ENCODE results near the gene XPO4. TPM values are rescaled to one million over a fixed set of nuclear protein-coding genes. Genes with fewer than 3 reads are reported as not detected.
"Not testable (repeated sequence)": the region's sequence is repeated elsewhere in the genome, so short reads cannot be mapped to it uniquely, and the experiment has no call there.

The XPO4 gene
- total and polyA plus RNA-seq, 7 experiments from 2014 or later: 6.1 to 26.5 (median 21.0) TPM

DNA sequence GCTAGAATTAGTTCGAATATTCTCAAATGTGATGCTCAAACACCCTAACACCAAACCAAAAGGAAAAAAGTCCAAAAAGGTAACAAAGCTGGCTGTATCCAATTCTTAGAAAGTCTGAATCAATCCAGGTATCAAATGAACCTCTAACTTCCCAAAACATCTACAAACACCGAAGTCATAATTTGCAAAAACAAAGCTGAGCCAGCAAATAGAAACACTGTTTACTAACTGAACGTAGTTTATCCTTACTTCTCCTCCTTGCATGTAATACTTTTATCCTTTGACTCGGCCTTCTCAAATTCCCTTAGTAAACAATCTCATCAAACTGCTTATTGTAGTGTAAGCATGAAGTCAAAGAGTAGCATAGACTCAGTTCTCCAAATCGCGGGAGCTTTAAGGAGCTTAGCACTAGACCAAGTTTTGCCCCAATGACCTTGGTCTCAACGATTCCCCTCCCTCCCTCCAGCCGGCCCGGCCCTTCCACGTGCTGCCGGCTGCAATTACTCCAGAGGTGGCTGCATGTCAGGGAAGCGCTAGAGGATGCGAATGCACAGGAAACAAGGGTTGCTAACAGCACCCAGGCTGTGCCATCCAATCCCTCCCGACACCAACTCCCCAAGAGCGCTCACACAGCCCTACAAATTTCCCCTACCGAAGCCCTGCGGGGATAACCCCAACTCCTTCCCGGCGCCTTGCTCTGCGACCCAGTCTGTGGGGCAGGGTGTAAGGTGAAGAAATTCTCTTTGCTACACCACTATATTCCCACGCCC, 693 bp downstream of the XPO4 start:
- Histone ChIP-seq H3K9me3 (ENCODE audit: control insufficient read depth in 2 of 3, low read length in 3 of 3) (no peaks in the 10 kb centered on the region), H3K4me3 (ENCODE audit: low read length) (peak overlapping the region; percentile 98), H3K27ac (ENCODE audit: low read depth, low read length) (peak overlapping the region; percentile 83), H3K36me3 (ENCODE audit: control insufficient read depth in 2 of 3, insufficient read depth in 3 of 3, low read length in 3 of 3) (peaks cover 0 to 5% (median 0%) of the 10 kb centered on the region in 3 experiments), H3K4me1 (ENCODE audit: control insufficient read depth in 2 of 2, insufficient read depth in 2 of 2, low read length in 2 of 2) (peaks cover 10 to 21% of the 10 kb centered on the region in 2 donors), H3K27me3 (ENCODE audit: control insufficient read depth in 2 of 2, insufficient read depth in 2 of 2, low read length in 2 of 2) (no peaks in the 10 kb centered on the region)
- H3K27me3 Mint-ChIP-seq: no peaks in the 10 kb centered on the region
- POLR2A ChIA-PET: interaction anchor here (0.5 to 1.7 kb wide), 9 partner anchors 10 to 1269 kb away, joined by 3 to 16 read pairs (median 3); partner anchors contain the start of genes EEF1AKMT1 and MICU2
- DNase-seq: peak in 2 of 9 donors; percentile 40 to 43
- H3K4me3 Mint-ChIP-seq: peak overlapping the region; percentile 88 to 98 (median 94)
- peaks cover 0 to 7% (median 5%) of the 10 kb centered on the region in 5 donors for H3K36me3 Mint-ChIP-seq
- H3K27ac Mint-ChIP-seq: peak overlapping the region; percentile 88 to 97 (median 92)
- intact Hi-C loops (cut with micrococcal nuclease): loop anchor here (1.0 to 5.0 kb wide), 10 partner anchors 73 to 943 kb away; partner anchors contain the start of genes EEF1AKMT1 (in 2 of the 2), IFT88 (in 2 of the 2), MICU2 (in 1 of the 2) and MRPL57 (in 1 of the 2)
- ATAC-seq: peak; percentile 52
- peaks cover 17 to 48% (median 37%) of the 10 kb centered on the region in 7 donors for H3K4me1 Mint-ChIP-seq
- CTCF ChIA-PET: interaction anchor here (1.0 to 1.4 kb wide), 2 partner anchors 12 to 942 kb away, joined by 3 to 4 read pairs; no protein-coding TSS in a partner anchor
- H3K9me3 Mint-ChIP-seq: no peaks in the 10 kb centered on the region

DNA sequence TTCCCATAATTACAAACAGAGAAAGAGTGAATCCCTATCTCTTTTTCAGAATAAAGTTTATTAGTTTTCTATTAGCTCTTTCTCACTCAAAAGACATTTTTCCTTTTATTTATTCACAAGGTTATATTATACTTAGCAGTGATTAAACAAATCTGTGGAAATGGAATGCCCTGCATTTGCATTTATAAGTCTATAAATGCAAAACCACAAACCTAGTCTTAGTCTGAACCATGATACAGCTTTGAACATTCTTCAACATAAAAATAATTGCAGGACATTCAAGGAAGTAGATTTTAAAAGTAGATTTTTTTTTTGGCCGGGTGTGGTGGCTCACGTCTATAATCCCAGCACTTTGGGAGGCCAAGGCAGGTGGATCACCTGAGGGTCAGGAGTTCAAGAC, 8.3 kb downstream of the XPO4 start:
- DNase-seq (no peak), ATAC-seq (no peak)
- no peak overlapping the region for H3K4me3 Mint-ChIP-seq
- no peaks in the 10 kb centered on the region for H3K27me3 Mint-ChIP-seq
- CTCF ChIA-PET: no interaction called here
- H3K27me3 ChIP-seq (ENCODE audit: control insufficient read depth in 2 of 2, insufficient read depth in 2 of 2, low read length in 2 of 2): no peaks in the 10 kb centered on the region
- no peak overlapping the region for H3K27ac Mint-ChIP-seq
- peaks cover 0 to 15% (median 5%) of the 10 kb centered on the region in 5 donors for H3K36me3 Mint-ChIP-seq
- peaks cover 0 to 14% of the 10 kb centered on the region in 2 donors for H3K4me1 ChIP-seq (ENCODE audit: control insufficient read depth in 2 of 2, insufficient read depth in 2 of 2, low read length in 2 of 2)
- POLR2A ChIA-PET: interaction anchor here (0.7 kb wide), 1 partner anchor 690 kb away, joined by 4 read pairs; no protein-coding TSS in a partner anchor
- no peaks in the 10 kb centered on the region for H3K9me3 Mint-ChIP-seq
- intact Hi-C loops (cut with micrococcal nuclease): no loop called here
- no peak overlapping the region for H3K4me3 ChIP-seq (ENCODE audit: low read length)
- no peaks in the 10 kb centered on the region for H3K9me3 ChIP-seq (ENCODE audit: control insufficient read depth in 2 of 3, low read length in 3 of 3)
- H3K4me1 Mint-ChIP-seq: peaks cover 27 to 71% (median 60%) of the 10 kb centered on the region in 7 donors
- H3K27ac ChIP-seq (ENCODE audit: low read depth, low read length): no peak overlapping the region
- H3K36me3 ChIP-seq (ENCODE audit: control insufficient read depth in 2 of 3, insufficient read depth in 3 of 3, low read length in 3 of 3): peaks cover 0 to under 1% (median 0%) of the 10 kb centered on the region in 3 experiments

DNA sequence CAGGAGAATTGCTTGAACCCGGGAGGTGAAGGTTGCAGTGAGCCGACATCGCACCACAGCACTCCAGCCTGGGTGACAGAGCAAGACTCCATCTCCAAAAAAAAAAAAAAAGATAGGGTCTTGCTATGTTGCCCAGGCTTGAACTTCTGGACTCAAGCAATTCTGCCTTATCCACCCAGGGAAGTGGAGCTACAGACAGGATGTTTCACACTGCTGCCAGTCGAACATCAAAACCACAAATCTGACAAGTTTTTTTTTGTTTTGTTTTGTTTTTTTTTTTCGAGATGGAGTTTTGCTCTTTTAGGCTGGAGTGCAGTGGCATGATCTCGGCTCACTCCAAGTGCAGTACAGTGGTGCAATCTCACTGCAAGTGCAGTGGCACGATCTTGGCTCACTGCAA, 10.8 kb downstream of the XPO4 start:
- DNase-seq: peak in 6 of 9 donors; percentile 23 to 47 (median 38)
- Histone ChIP-seq H3K27me3 (ENCODE audit: control insufficient read depth in 2 of 2, insufficient read depth in 2 of 2, low read length in 2 of 2) (no peaks in the 10 kb centered on the region), H3K27ac (ENCODE audit: low read depth, low read length) (no peak overlapping the region), H3K4me1 (ENCODE audit: control insufficient read depth in 2 of 2, insufficient read depth in 2 of 2, low read length in 2 of 2) (peaks cover 0 to 11% of the 10 kb centered on the region in 2 donors), H3K36me3 (ENCODE audit: control insufficient read depth in 2 of 3, insufficient read depth in 3 of 3, low read length in 3 of 3) (peaks cover 0 to 3% (median 0%) of the 10 kb centered on the region in 3 experiments), H3K9me3 (ENCODE audit: control insufficient read depth in 2 of 3, low read length in 3 of 3) (no peaks in the 10 kb centered on the region), H3K4me3 (ENCODE audit: low read length) (no peak overlapping the region)
- Mint-ChIP-seq H3K36me3 (peaks cover 0 to 19% (median 5%) of the 10 kb centered on the region in 5 donors), H3K27ac (peak overlapping the region in 4 of 9 donors; percentile 22 to 65 (median 36)), H3K4me3 (peak overlapping the region in 2 of 10 donors; percentile 29 to 57), H3K4me1 (peaks cover 24 to 64% (median 45%) of the 10 kb centered on the region in 7 donors), H3K27me3 (no peaks in the 10 kb centered on the region), H3K9me3 (no peaks in the 10 kb centered on the region)
- peak; percentile 73 for ATAC-seq
- ChIA-PET POLR2A (interaction anchor here (0.6 to 2.7 kb wide), 4 partner anchors 11 to 1318 kb away, joined by 3 to 16 read pairs (median 4); partner anchors contain the start of gene XPO4), CTCF (interaction anchor here (0.6 kb wide), 1 partner anchor 430 kb away, joined by 4 read pairs; no protein-coding TSS in a partner anchor)
- intact Hi-C loops (cut with micrococcal nuclease): no loop called here

DNA sequence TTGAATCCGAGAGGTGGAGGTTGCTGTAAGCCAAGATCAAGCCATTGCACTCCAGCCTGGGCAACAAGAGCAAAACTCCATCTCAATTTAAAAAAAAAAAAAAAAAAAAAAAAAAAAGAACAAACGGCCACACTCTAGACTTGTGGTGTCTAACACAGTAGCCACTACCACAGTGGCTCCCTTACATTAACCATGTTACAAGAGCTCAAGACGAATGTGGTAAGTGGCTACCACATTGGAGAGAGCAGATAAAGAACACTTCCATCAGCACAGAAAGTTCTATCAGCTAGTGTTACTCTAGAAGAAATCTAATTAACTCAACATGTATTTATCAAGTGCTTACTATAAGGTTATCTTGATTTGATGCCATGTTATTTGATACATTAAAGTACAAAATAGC, 11.5 kb downstream of the XPO4 start:
- Mint-ChIP-seq H3K4me1 (peaks cover 21 to 63% (median 42%) of the 10 kb centered on the region in 7 donors), H3K36me3 (peaks cover 0 to 19% (median 5%) of the 10 kb centered on the region in 5 donors), H3K4me3 (peak overlapping the region in 2 of 10 donors; percentile 8 to 27), H3K27me3 (no peaks in the 10 kb centered on the region), H3K27ac (peak overlapping the region in 1 of 9 donors; percentile 77), H3K9me3 (no peaks in the 10 kb centered on the region)
- H3K4me3 ChIP-seq (ENCODE audit: low read length): no peak overlapping the region
- H3K9me3 ChIP-seq (ENCODE audit: control insufficient read depth in 2 of 3, low read length in 3 of 3): no peaks in the 10 kb centered on the region
- intact Hi-C loops (cut with micrococcal nuclease): no loop called here
- H3K4me1 ChIP-seq (ENCODE audit: control insufficient read depth in 2 of 2, insufficient read depth in 2 of 2, low read length in 2 of 2): peaks cover 0 to 11% of the 10 kb centered on the region in 2 donors
- peaks cover 0 to 3% (median 0%) of the 10 kb centered on the region in 3 experiments for H3K36me3 ChIP-seq (ENCODE audit: control insufficient read depth in 2 of 3, insufficient read depth in 3 of 3, low read length in 3 of 3)
- ATAC-seq (peak; percentile 57), DNase-seq (no peak)
- H3K27me3 ChIP-seq (ENCODE audit: control insufficient read depth in 2 of 2, insufficient read depth in 2 of 2, low read length in 2 of 2): no peaks in the 10 kb centered on the region
- ChIA-PET POLR2A (interaction anchor here (0.7 to 2.7 kb wide), 2 partner anchors 11 to 32 kb away, joined by 3 to 16 read pairs; partner anchors contain the start of gene XPO4), CTCF (no interaction called here)
- no peak overlapping the region for H3K27ac ChIP-seq (ENCODE audit: low read depth, low read length)

DNA sequence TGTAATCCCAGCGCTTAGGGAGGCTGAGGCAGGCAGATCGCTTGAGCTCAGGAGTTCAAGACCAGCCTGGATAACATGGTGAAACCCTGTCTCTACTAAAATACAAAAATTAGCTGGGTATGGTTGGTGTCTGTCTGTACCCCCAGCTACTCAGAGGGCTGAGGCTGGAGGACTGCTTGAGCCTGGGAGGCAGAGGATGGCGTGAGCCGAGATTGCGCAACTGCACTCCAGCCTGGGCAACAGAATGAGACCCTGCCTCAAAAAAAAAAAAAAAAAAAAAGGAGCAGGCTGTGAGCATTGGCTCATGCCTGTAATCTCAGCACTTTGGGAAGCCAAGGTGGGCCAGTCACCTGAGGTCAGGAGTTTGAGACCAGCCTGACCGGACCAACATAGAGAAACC, 12.0 kb downstream of the XPO4 start:
- CTCF ChIA-PET: interaction anchor here (0.7 kb wide), 1 partner anchor 11 kb away, joined by 4 read pairs; no protein-coding TSS in a partner anchor
- H3K9me3 Mint-ChIP-seq; H3K27me3 ChIP-seq (ENCODE audit: control insufficient read depth in 2 of 2, insufficient read depth in 2 of 2, low read length in 2 of 2); H3K4me3 Mint-ChIP-seq; H3K4me3 ChIP-seq (ENCODE audit: low read length); H3K27me3 Mint-ChIP-seq; H3K9me3 ChIP-seq (ENCODE audit: control insufficient read depth in 2 of 3, low read length in 3 of 3); ATAC-seq; H3K36me3 ChIP-seq (ENCODE audit: control insufficient read depth in 2 of 3, insufficient read depth in 3 of 3, low read length in 3 of 3); intact Hi-C loops (cut with micrococcal nuclease); H3K27ac Mint-ChIP-seq; DNase-seq; H3K27ac ChIP-seq (ENCODE audit: low read depth, low read length): not testable (repeated sequence)
- Mint-ChIP-seq H3K4me1 (peaks cover 24 to 63% (median 41%) of the 10 kb centered on the region in 7 donors), H3K36me3 (peaks cover 0 to 19% (median 8%) of the 10 kb centered on the region in 5 donors)
- POLR2A ChIA-PET: interaction anchor here (2.7 kb wide), 1 partner anchor 12 kb away, joined by 16 read pairs; the partner anchor contains the start of gene XPO4
- H3K4me1 ChIP-seq (ENCODE audit: control insufficient read depth in 2 of 2, insufficient read depth in 2 of 2, low read length in 2 of 2): peaks cover 0 to 11% of the 10 kb centered on the region in 2 donors

DNA sequence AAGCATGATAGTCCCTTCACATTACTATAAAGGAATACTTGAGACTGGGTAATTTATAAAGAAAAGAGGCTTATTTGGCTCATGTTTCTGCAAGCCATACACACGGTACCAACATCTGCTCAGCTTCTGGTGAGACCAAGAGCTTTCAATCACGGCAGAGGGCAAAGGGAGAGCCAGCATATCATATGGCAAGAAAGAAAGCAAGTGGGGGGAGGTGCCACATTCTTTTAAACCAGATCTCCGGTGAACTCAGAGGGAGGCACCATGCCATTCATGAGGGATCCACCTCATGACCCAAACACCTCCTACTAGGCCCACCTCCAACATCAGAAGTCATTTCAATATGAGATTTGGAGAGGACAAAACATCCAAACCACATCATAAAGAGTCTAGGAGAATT, 20.3 kb downstream of the XPO4 start:
- Mint-ChIP-seq H3K4me1 (peaks cover 17 to 65% (median 43%) of the 10 kb centered on the region in 7 donors), H3K4me3 (no peak overlapping the region), H3K27me3 (no peaks in the 10 kb centered on the region), H3K9me3 (peaks cover 0 to 4% (median 1%) of the 10 kb centered on the region in 11 donors), H3K36me3 (peaks cover 3 to 37% (median 18%) of the 10 kb centered on the region in 5 donors), H3K27ac (peak overlapping the region in 1 of 9 donors; percentile 32)
- ATAC-seq (no peak), DNase-seq (no peak)
- Histone ChIP-seq H3K27me3 (ENCODE audit: control insufficient read depth in 2 of 2, insufficient read depth in 2 of 2, low read length in 2 of 2) (no peaks in the 10 kb centered on the region), H3K27ac (ENCODE audit: low read depth, low read length) (no peak overlapping the region), H3K4me1 (ENCODE audit: control insufficient read depth in 2 of 2, insufficient read depth in 2 of 2, low read length in 2 of 2) (peaks cover 0 to 3% of the 10 kb centered on the region in 2 donors), H3K36me3 (ENCODE audit: control insufficient read depth in 2 of 3, insufficient read depth in 3 of 3, low read length in 3 of 3) (no peaks in the 10 kb centered on the region), H3K9me3 (ENCODE audit: control insufficient read depth in 2 of 3, low read length in 3 of 3) (no peaks in the 10 kb centered on the region), H3K4me3 (ENCODE audit: low read length) (no peak overlapping the region)
- intact Hi-C loops (cut with micrococcal nuclease): no loop called here
- ChIA-PET CTCF (no interaction called here), POLR2A (no interaction called here)

Data from naive thymus-derived CD4-positive, alpha-beta T cell (primary cell).